Fibroblast of lung (primary cell): ENCODE data around the gene MYG1. TPM values are rescaled to one million over a fixed set of nuclear protein-coding genes. Genes with fewer than 3 reads are reported as not detected.

ENCODE experiments used
- DNase-seq, 2 donors: peaks; one replicate each; pipeline versions ENCODE4 v3.0.0 to v3.0.0-alpha.2; 2010; ENCODE audit warnings: low read depth in 2 of 2
- H2AFZ ChIP-seq: 2 replicates; pipeline ENCODE4 v1.5.1; 2012; ENCODE audit warnings: low read length, control low read depth, inconsistent platforms
- H3K27ac ChIP-seq: 2 replicates; pipeline ENCODE4 v1.5.1; 2011; ENCODE audit warnings: low read length, control low read depth; ENCODE audit not compliant: insufficient read depth
- H3K27me3 ChIP-seq: 2 replicates; pipeline ENCODE4 v1.5.1; 2011; ENCODE audit warnings: mild to moderate bottlenecking, low read length; ENCODE audit not compliant: control insufficient read depth, insufficient read depth
- H3K36me3 ChIP-seq: 2 replicates; pipeline ENCODE4 v1.5.1; 2011; ENCODE audit warnings: low read length; ENCODE audit not compliant: control insufficient read depth, insufficient read depth
- H3K4me1 ChIP-seq: 2 replicates; pipeline ENCODE4 v1.5.1; 2011; ENCODE audit warnings: low read length; ENCODE audit not compliant: control insufficient read depth, insufficient read depth; ENCODE audit errors: extremely low read depth
- H3K4me2 ChIP-seq: 2 replicates; pipeline ENCODE4 v1.5.1; 2011; ENCODE audit warnings: low read length, control low read depth; ENCODE audit not compliant: insufficient read depth; ENCODE audit errors: extremely low read depth
- H3K4me3 ChIP-seq, 4 experiments: fragments of 200-600 bp in 1 of 4; sonication (generic) in 1 of 4; replicated peaks in 1 of 4; 2 replicates each; pipeline ENCODE4 v1.5.1; 2011 to 2016; ENCODE audit warnings: low read length in 4 of 4, low read depth in 3 of 4, mild to moderate bottlenecking in 3 of 4, control low read depth in 2 of 4, inconsistent platforms in 1 of 4, mixed read lengths in 1 of 4; ENCODE audit not compliant: insufficient read depth in 1 of 4; ENCODE audit errors: control extremely low read depth in 1 of 4
- H3K79me2 ChIP-seq: 2 replicates; pipeline ENCODE4 v1.5.1; 2012; ENCODE audit warnings: mild to moderate bottlenecking, low read length, inconsistent platforms; ENCODE audit not compliant: control insufficient read depth, insufficient read depth
- H3K9ac ChIP-seq: 2 replicates; pipeline ENCODE4 v1.5.1; 2011; ENCODE audit warnings: mild to moderate bottlenecking, low read length, control low read depth; ENCODE audit not compliant: insufficient read depth
- H3K9me3 ChIP-seq: 2 replicates; pipeline ENCODE4 v1.5.1; 2012; ENCODE audit warnings: low read depth, low read length; ENCODE audit not compliant: control insufficient read depth, insufficient read depth
- H4K20me1 ChIP-seq: 2 replicates; pipeline ENCODE4 v1.5.1; 2011; ENCODE audit warnings: low read length; ENCODE audit not compliant: control insufficient read depth, insufficient read depth; ENCODE audit errors: extremely low read depth
- EZH2 ChIP-seq: IDR thresholded peaks from 2 replicates; pipeline ENCODE4 v1.5.1; 2012; ENCODE audit warnings: low read length, control low read depth, mild to moderate bottlenecking; ENCODE audit errors: missing control alignments
- polyA plus RNA-seq, 2 donors: library from polyadenylated mRNA; depleted of rRNA in 1 of 2; stranded (reverse) in 1 of 2; unstranded in 1 of 2; fragments of >200 nt; gene quantifications; 2 replicates each; pipeline ENCODE4 v1.2.1, GENCODE V29; 2011 to 2012; ENCODE audit warnings: missing spikeins in 1 of 2
- total RNA-seq: library from RNA; depleted of rRNA; stranded (reverse); fragments of >200 nt; gene quantifications from 2 replicates; pipeline ENCODE4 v1.2.1, GENCODE V29; 2014
- TF ChIP-seq, protein P1 (sequence below), 2 donors: IDR thresholded peaks in 1 of 2; conservative IDR thresholded peaks in 1 of 2; 1 replicate in 1 of 2; 2 replicates in 1 of 2; pipeline ENCODE4 v1.5.1; 2011 to 2012; ENCODE audit warnings: low read length in 2 of 2, control low read depth in 1 of 2, inconsistent platforms in 1 of 2, low read depth in 1 of 2, mild to moderate bottlenecking in 1 of 2

MYG1 gene
- total and polyA plus RNA-seq, 2 donors (not counting 1 experiment from before 2014, with no cell fraction given), result 40.8 to 52.0 TPM

DNA sequence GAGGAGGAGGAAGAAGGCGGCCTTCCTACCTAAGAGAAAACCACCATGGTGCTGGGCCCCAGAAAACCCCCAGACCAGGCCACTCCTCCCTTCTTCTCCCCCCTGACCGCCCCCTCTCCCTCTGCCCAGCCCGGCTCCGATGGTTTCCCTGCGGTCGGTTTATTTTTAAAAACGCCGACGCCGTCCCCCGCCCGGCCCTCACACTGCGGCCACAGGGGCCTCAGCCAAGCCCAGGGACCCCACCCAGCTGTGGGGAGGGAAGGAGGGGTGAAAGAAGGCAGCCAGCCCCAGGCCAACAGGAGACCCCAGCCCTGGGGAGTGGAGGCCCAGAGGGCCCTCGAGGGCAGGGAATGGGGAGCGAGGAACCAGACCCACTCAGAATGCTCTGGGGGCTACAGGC lies 33.2 kb downstream of the MYG1 start:
- no peak for TF ChIP-seq EZH2
- TF ChIP-seq, protein P1, sequence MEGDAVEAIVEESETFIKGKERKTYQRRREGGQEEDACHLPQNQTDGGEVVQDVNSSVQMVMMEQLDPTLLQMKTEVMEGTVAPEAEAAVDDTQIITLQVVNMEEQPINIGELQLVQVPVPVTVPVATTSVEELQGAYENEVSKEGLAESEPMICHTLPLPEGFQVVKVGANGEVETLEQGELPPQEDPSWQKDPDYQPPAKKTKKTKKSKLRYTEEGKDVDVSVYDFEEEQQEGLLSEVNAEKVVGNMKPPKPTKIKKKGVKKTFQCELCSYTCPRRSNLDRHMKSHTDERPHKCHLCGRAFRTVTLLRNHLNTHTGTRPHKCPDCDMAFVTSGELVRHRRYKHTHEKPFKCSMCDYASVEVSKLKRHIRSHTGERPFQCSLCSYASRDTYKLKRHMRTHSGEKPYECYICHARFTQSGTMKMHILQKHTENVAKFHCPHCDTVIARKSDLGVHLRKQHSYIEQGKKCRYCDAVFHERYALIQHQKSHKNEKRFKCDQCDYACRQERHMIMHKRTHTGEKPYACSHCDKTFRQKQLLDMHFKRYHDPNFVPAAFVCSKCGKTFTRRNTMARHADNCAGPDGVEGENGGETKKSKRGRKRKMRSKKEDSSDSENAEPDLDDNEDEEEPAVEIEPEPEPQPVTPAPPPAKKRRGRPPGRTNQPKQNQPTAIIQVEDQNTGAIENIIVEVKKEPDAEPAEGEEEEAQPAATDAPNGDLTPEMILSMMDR (conservative IDR thresholded peaks at IDR 0.05 in 1 of 2, IDR thresholded peaks at IDR 0.05 in 1 of 2; ENCODE audit: low read depth in 1 of 2, low read length in 2 of 2), result no peak
- Histone ChIP-seq H3K27me3 (peaks cover 63% of the 10 kb centered on the region), H3K4me1 (no peaks in the 10 kb centered on the region), H3K9ac (no peak overlapping the region), H3K4me2 (no peak overlapping the region), H3K9me3 (no peaks in the 10 kb centered on the region), H2AFZ (no peak overlapping the region), H4K20me1 (no peaks in the 10 kb centered on the region), H3K4me3 (no peak overlapping the region), H3K27ac (no peak overlapping the region), H3K36me3 (no peaks in the 10 kb centered on the region), H3K79me2 (no peaks in the 10 kb centered on the region)
- DNase-seq, result no peak

GRCh38 chr12:53333289-53333688 lies 33.8 kb downstream of the MYG1 start:
- no peaks in the 10 kb centered on the region for H3K9me3 ChIP-seq
- no peak overlapping the region for H2AFZ ChIP-seq
- H3K9ac ChIP-seq, result no peak overlapping the region
- no peaks in the 10 kb centered on the region for H3K4me1 ChIP-seq
- no peaks in the 10 kb centered on the region for H4K20me1 ChIP-seq
- H3K79me2 ChIP-seq, result no peaks in the 10 kb centered on the region
- H3K4me2 ChIP-seq, result no peak overlapping the region
- no peak overlapping the region for H3K4me3 ChIP-seq
- TF ChIP-seq, protein P1 (conservative IDR thresholded peaks at IDR 0.05 in 1 of 2, IDR thresholded peaks at IDR 0.05 in 1 of 2; ENCODE audit: low read depth in 1 of 2, low read length in 2 of 2), result no peak
- TF ChIP-seq EZH2, result no peak
- peaks cover 64% of the 10 kb centered on the region for H3K27me3 ChIP-seq
- H3K27ac ChIP-seq, result no peak overlapping the region
- no peaks in the 10 kb centered on the region for H3K36me3 ChIP-seq
- DNase-seq, result no peak

- no peak overlapping the region for H2AFZ ChIP-seq
- H3K36me3 ChIP-seq, result no peaks in the 10 kb centered on the region
- H3K9ac ChIP-seq, result no peak overlapping the region
- no peaks in the 10 kb centered on the region for H3K4me1 ChIP-seq
- H4K20me1 ChIP-seq, result no peaks in the 10 kb centered on the region
- H3K4me2 ChIP-seq, result no peak overlapping the region
- no peak for DNase-seq
- H3K79me2 ChIP-seq, result no peaks in the 10 kb centered on the region
- H3K4me3 ChIP-seq, result no peak overlapping the region
- no peak overlapping the region for H3K27ac ChIP-seq
- TF ChIP-seq, protein P1 (conservative IDR thresholded peaks at IDR 0.05 in 1 of 2, IDR thresholded peaks at IDR 0.05 in 1 of 2; ENCODE audit: low read depth in 1 of 2, low read length in 2 of 2), result no peak
- TF ChIP-seq EZH2, result no peak
- peaks cover 70% of the 10 kb centered on the region for H3K27me3 ChIP-seq
- H3K9me3 ChIP-seq, result no peaks in the 10 kb centered on the region
These were observed 34.4 kb downstream of the MYG1 start for GRCh38 chr12:53333845-53334244.
